Measurements from ENCODE around the gene ZNF497. TPM values are rescaled to one million over a fixed set of nuclear protein-coding genes. Genes with fewer than 3 reads are reported as not detected.

ZNF497 gene
- total and polyA plus RNA-seq, 2 of the 8 experiments (the other 6 are each of a cell fraction or from before 2014, with no cell fraction given): 0.93 to 1.4 TPM

DNA sequence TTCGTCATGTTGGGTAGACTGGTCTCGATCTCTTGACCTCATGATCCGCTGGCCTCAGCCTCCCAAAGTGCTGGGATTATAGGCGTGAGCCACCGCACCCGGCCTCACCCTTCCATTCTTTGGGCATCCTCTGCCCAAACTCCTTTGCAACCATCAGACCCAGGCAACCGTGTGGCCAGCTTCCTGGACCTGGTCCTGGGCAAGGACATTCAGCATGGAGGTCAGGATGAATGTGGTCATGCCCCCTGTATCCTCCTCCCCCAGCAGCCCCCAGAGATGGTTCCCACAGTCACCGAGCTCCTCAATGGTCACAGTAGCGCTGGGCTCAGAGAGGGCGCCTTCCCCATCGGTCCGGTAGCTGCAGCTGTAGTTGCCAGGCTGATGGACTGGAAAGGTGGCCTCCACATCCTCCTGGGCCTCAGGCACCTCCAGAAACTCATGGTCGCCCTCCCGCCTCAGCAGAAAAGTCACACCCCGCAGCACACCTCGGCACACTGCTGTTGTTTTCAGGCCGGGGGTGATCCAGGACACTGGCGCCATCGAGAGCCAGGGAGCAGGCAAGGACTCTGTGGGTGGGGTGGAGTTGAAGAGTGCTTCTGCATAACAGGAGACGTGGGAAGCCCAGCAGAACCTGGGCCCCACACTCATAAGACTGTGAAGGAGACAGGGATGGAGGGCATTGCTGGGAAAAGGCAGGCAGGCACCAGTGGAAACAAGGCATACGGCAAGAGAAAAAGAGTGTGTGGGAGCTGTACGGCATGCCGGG is 10.4 kb downstream of the ZNF497 start:
- Histone ChIP-seq H3K27me3 (replicated peaks in 1 of 4; ENCODE audit: control insufficient read depth in 3 of 4, extremely low read depth in 1 of 4, insufficient read depth in 3 of 4, low read length in 3 of 4) (no peaks in the 10 kb centered on the region), H4K8ac (ENCODE audit: extremely low read depth, insufficient read depth, low read length) (0 out of 2 replicates have a peak overlapping the region, but pooled peaks have one; percentile 16), H2BK120ac (replicated peaks; ENCODE audit: low read depth, low read length) (no peak overlapping the region), H3K4me1 (replicated peaks in 1 of 4; ENCODE audit: control insufficient read depth in 3 of 4, insufficient read depth in 4 of 4, low read length in 3 of 4) (no peaks in the 10 kb centered on the region; a peak in 1 of 7 replicates), H4K91ac (replicated peaks; ENCODE audit: insufficient read length, low read length) (no peak overlapping the region), H3K14ac (ENCODE audit: insufficient read length) (no peak overlapping the region), H2AFZ (ENCODE audit: low read length) (no peak overlapping the region), H4K5ac (ENCODE audit: insufficient read length, low read depth, low read length) (no peak overlapping the region), H2BK5ac (ENCODE audit: low read depth, low read length) (no peak overlapping the region), H3K23me2 (ENCODE audit: low read depth, low read length) (peaks cover 6% of the 10 kb centered on the region), H3K4me2 (ENCODE audit: insufficient read depth in 1 of 2, low read depth in 2 of 2, low read length in 2 of 2) (no peak overlapping the region), H3K56ac (replicated peaks; ENCODE audit: insufficient read length, low read depth, low read length) (no peak overlapping the region), H2BK15ac (ENCODE audit: low read length) (no peak overlapping the region), H2BK12ac (ENCODE audit: low read depth, low read length) (no peak overlapping the region), H3K79me2 (ENCODE audit: control insufficient read depth in 1 of 2, insufficient read depth in 2 of 2, low read length in 2 of 2) (no peaks in the 10 kb centered on the region), H3K23ac (ENCODE audit: insufficient read length) (no peak overlapping the region), H3K27ac (ENCODE audit: low read depth, low read length) (no peak overlapping the region), H4K20me1 (replicated peaks in 1 of 2; ENCODE audit: control insufficient read depth in 1 of 2, insufficient read depth in 2 of 2, low read length in 2 of 2) (peaks cover 0 to 3% of the 10 kb centered on the region in 2 experiments), H3K79me1 (ENCODE audit: low read depth, low read length) (no peaks in the 10 kb centered on the region), H3K4me3 (ENCODE audit: extremely low read depth in 1 of 4, insufficient read depth in 2 of 4, low read depth in 3 of 4, low read length in 4 of 4) (no peak overlapping the region), H2AK5ac (ENCODE audit: low read depth, low read length) (no peak overlapping the region), H3K9me3 (ENCODE audit: insufficient read depth in 2 of 2, low read depth in 1 of 2, low read length in 1 of 2) (no peaks in the 10 kb centered on the region), H3K4ac (replicated peaks; ENCODE audit: insufficient read length, low read depth, low read length) (no peak overlapping the region), H3K36me3 (ENCODE audit: control insufficient read depth in 2 of 4, insufficient read depth in 4 of 4, low read length in 3 of 4) (no peaks in the 10 kb centered on the region), H2BK20ac (ENCODE audit: low read length) (no peak overlapping the region), H3K9ac (replicated peaks in 1 of 4; ENCODE audit: extremely low read depth in 1 of 4, low read depth in 3 of 4, low read length in 3 of 4) (no peak overlapping the region), H3K18ac (ENCODE audit: extremely low read depth, low read length) (no peak overlapping the region)
- DNase-seq (ENCODE audit: low read depth in 1 of 2, low spot score in 2 of 2) (no peak), FAIRE-seq (no peak)
- WGBS, 2 experiments (ENCODE audit: extremely low coverage in 1 of 2, insufficient coverage in 1 of 2, insufficient read length in 1 of 2, insufficient replicate concordance in 2 of 2, low coverage in 1 of 2, low lambda C conversion rate in 2 of 2, missing lambda C conversion rate in 1 of 2): 89% methylated on average over 23 of the region's 23 CpGs; no CpG with 5 or more reads in 1 of the 2 experiments
- ChIA-PET CTCF (ENCODE audit: partially characterized antibody) (interaction anchor here (1.0 to 2.9 kb wide), 5 partner anchors 12 to 162 kb away, joined by 3 to 14 read pairs (median 4); no protein-coding TSS in a partner anchor), POLR2A (ENCODE audit: partially characterized antibody) (interaction anchor here (1.0 to 11.4 kb wide), 4 partner anchors 10 to 203 kb away, joined by 3 to 102 read pairs (median 6); partner anchors contain the start of genes CHMP2A, RNF225 and ZNF497)
- TF ChIP-seq RXRA (IDR thresholded peaks at IDR 0.05; ENCODE audit: insufficient read depth, low read depth, low read length): no peak
- TF ChIP-seq JUND (IDR thresholded peaks at IDR 0.05; ENCODE audit: low read length): no peak

All from H1 (cell line).